Ishikawa (cell line): Measurements from ENCODE around the gene ENO1.

Experiments
- CREB1 ChIP-seq: IDR thresholded peaks from 2 replicates; pipeline ENCODE4 v1.6.1; 2012; ENCODE audit warnings: low read depth
- EP300 ChIP-seq: IDR thresholded peaks from 2 replicates; pipeline ENCODE4 v1.6.1; 2012; ENCODE audit warnings: borderline replicate concordance
- FOXM1 ChIP-seq: IDR thresholded peaks from 2 replicates; pipeline ENCODE4 v1.6.1; 2012; ENCODE audit warnings: low read depth, borderline replicate concordance
- MAX ChIP-seq: IDR thresholded peaks from 2 replicates; pipeline ENCODE4 v1.6.1; 2012
- NFIC ChIP-seq: IDR thresholded peaks from 2 replicates; pipeline ENCODE4 v1.6.1; 2012
- RAD21 ChIP-seq: IDR thresholded peaks from 2 replicates; pipeline ENCODE4 v1.6.1; 2012; ENCODE audit warnings: low read depth
- TAF1 ChIP-seq: IDR thresholded peaks from 2 replicates; pipeline ENCODE4 v1.6.1; 2012; ENCODE audit warnings: low read depth, mild to moderate bottlenecking
- TCF12 ChIP-seq: IDR thresholded peaks from 2 replicates; pipeline ENCODE4 v1.6.1; 2012; ENCODE audit warnings: low read depth
- TEAD4 ChIP-seq: IDR thresholded peaks from 2 replicates; pipeline ENCODE4 v1.6.1; 2012
- YY1 ChIP-seq: IDR thresholded peaks from 2 replicates; pipeline ENCODE4 v1.6.1; 2012; ENCODE audit warnings: low read depth

GRCh38 chr1:8812081-8812480 lies 66.4 kb downstream of the ENO1 start:
- no peak for TF ChIP-seq TCF12
- no peak for TF ChIP-seq NFIC
- TF ChIP-seq YY1 = no peak
- TF ChIP-seq RAD21 = no peak
- TF ChIP-seq EP300 = no peak
- no peak for TF ChIP-seq TEAD4
- TF ChIP-seq CREB1 = no peak
- no peak for TF ChIP-seq MAX
- TF ChIP-seq TAF1 = no peak
- no peak for TF ChIP-seq FOXM1
